ENCODE results near the gene RMDN3. TPM values are rescaled to one million over a fixed set of nuclear protein-coding genes. Genes with fewer than 3 reads are reported as not detected.

The RMDN3 gene
- total and polyA plus RNA-seq, 2 of the 13 experiments (the other 11 are each of a cell fraction or from before 2014, with no cell fraction given): 16.8 to 19.5 TPM

DNA sequence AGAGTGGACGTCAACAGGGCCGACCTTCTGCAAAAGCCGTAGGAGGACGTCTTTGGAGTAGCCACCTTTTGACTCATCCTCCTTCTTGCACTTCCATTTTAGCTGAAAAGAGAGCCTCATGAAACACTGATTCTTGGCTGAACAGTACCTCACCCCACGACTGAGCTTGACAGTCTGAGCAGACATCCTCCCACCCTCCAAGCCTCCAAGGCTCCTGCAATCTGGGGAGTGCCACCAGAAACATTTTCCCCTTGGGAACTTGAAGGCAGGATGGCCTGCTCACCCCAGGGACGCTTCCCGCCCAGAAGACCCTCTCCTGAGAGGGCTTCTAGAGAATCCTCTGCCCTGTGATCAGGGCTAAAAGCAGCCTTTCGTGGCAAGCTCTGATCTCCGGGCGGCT, 20.0 kb upstream of the RMDN3 start (continued):
- TF ChIP-seq, protein P1, sequence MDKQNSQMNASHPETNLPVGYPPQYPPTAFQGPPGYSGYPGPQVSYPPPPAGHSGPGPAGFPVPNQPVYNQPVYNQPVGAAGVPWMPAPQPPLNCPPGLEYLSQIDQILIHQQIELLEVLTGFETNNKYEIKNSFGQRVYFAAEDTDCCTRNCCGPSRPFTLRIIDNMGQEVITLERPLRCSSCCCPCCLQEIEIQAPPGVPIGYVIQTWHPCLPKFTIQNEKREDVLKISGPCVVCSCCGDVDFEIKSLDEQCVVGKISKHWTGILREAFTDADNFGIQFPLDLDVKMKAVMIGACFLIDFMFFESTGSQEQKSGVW (CRISPR knock-in tag; IDR thresholded peaks at IDR 0.05; ENCODE audit: borderline replicate concordance): no peak
- no peak for TF ChIP-seq MIXL1 (CRISPR knock-in tag; IDR thresholded peaks at IDR 0.05)
- no peak for TF ChIP-seq ZMYM3 (CRISPR knock-in tag; IDR thresholded peaks at IDR 0.05)
- TF ChIP-seq ZNF329 (CRISPR knock-in tag; IDR thresholded peaks at IDR 0.05; ENCODE audit: low read depth): no peak

DNA sequence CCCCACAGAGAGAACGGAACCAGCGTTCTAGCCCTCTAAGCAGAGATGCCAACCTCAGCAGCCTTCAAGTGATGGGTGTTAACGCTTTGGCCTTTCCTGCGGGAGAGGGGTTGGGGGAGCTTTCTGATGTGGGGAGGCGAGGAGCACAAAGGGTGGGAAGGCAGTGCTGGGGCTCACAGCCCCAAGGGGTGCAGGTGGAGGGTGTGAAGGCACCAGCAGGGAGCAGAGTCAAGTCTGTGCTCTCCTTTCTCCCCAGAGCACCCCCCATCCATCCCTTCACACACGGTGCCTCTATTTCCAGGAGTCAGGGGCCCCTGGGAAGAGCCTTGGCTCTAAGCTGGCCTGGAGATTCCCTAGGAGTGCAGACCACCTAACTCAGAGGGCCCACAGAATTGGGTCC, 18.8 kb upstream of the RMDN3 start:
- H2AFZ ChIP-seq (ENCODE audit: low read length): no peak overlapping the region
- no peaks in the 10 kb centered on the region for H3K4me1 ChIP-seq (ENCODE audit: insufficient read depth, low read length)

DNA sequence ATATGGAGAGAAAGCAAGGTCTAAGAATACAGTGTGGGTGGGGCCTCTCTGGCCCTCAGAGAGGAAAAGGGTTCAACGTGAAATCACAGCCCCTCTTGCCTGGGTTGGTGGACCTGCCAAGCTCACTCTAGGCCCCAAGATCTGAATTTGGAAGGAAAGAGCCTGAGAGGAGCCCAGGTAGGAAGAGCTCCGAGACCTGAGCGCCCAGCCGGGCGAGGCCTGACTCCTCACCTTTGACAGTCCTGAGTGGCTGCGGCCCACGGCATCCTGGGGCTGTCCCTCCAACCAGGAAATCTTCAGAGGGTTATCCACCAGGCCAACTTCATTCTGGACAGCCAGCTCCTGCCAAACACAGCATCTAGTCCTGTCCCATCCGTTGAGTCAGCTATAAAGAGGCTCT, 18.4 kb upstream of the RMDN3 start:
- no peaks in the 10 kb centered on the region for H3K27me3 ChIP-seq (ENCODE audit: control insufficient read depth in 1 of 2, insufficient read depth in 2 of 2, low read length in 2 of 2)
- intact Hi-C loops (cut with micrococcal nuclease; ENCODE audit: unreplicated experiment) (no loop called here), in situ Hi-C loops (cut with HindIII; ENCODE audit: extremely low pct_ligation_motif_present, low pct_unique_long_range_greater_than_20kb) (no loop called here)
- ATAC-seq: no peak
- FAIRE-seq: no peak
- no peak overlapping the region for H3K27ac ChIP-seq (ENCODE audit: extremely low read length, insufficient read depth, low read length)
- H3K36me3 ChIP-seq (replicated peaks in 1 of 2; ENCODE audit: control insufficient read depth in 1 of 2, insufficient read depth in 2 of 2, low read length in 2 of 2): peaks cover 28 to 51% of the 10 kb centered on the region in 2 experiments; a peak in 4 of 5 replicates
- H3K4me1 ChIP-seq (ENCODE audit: insufficient read depth, low read length): no peaks in the 10 kb centered on the region
- no peaks in the 10 kb centered on the region for H3K79me2 ChIP-seq (ENCODE audit: insufficient read depth, low read length)
- H4K20me1 ChIP-seq (ENCODE audit: insufficient read depth, low read length): no peaks in the 10 kb centered on the region
- BruUV-seq (replicated peaks): no TSS peak
- CTCF ChIA-PET (ENCODE audit: low intra/inter-chr PET ratio, low total read pairs): no interaction called here
- WGBS (ENCODE audit: low lambda C conversion rate): 89% methylated on average over 2 of the region's 8 CpGs
- H3K9me3 ChIP-seq (ENCODE audit: low read length): no peaks in the 10 kb centered on the region
- POLR2A ChIA-PET: no interaction called here
- DNase-seq (ENCODE audit: low spot score): no peak
- H3K4me3 ChIP-seq (replicated peaks in 1 of 3; ENCODE audit: insufficient read depth in 1 of 3, low read depth in 2 of 3, low read length in 3 of 3): no peak overlapping the region
- H3K4me2 ChIP-seq (ENCODE audit: low read depth, low read length): no peak overlapping the region
- H2AFZ ChIP-seq (ENCODE audit: low read length): no peak overlapping the region
- H3K9ac ChIP-seq (ENCODE audit: insufficient read depth, low read depth, low read length): no peak overlapping the region
- TF ChIP-seq ARNTL (CRISPR knock-in tag; IDR thresholded peaks at IDR 0.05): no peak
- no peak for TF ChIP-seq PLRG1 (conservative IDR thresholded peaks at IDR 0.05)
- no peak for TF ChIP-seq SMC3 (IDR thresholded peaks at IDR 0.05; ENCODE audit: low read length)
- TF ChIP-seq ZNF501 (CRISPR knock-in tag; IDR thresholded peaks at IDR 0.05): no peak
- no peak for TF ChIP-seq PAWR (CRISPR knock-in tag; IDR thresholded peaks at IDR 0.05; ENCODE audit: borderline replicate concordance)
- TF ChIP-seq RBM22 (optimal IDR thresholded peaks at IDR 0.05; ENCODE audit: low read length): no peak
- TF ChIP-seq MZF1 (CRISPR knock-in tag; IDR thresholded peaks at IDR 0.05; ENCODE audit: borderline replicate concordance): no peak
- TF ChIP-seq RXRB (CRISPR knock-in tag; IDR thresholded peaks at IDR 0.05; ENCODE audit: borderline replicate concordance): no peak
- no peak for TF ChIP-seq FOXM1 (CRISPR knock-in tag; IDR thresholded peaks at IDR 0.05)
- no peak for TF ChIP-seq ZNF263 (CRISPR knock-in tag; IDR thresholded peaks at IDR 0.05)
- TF ChIP-seq RAD51 (IDR thresholded peaks at IDR 0.05; ENCODE audit: borderline replicate concordance): no peak
- TF ChIP-seq DPF2 (CRISPR knock-in tag; IDR thresholded peaks at IDR 0.05; ENCODE audit: borderline replicate concordance, low read depth): no peak
- TF ChIP-seq, protein P2, sequence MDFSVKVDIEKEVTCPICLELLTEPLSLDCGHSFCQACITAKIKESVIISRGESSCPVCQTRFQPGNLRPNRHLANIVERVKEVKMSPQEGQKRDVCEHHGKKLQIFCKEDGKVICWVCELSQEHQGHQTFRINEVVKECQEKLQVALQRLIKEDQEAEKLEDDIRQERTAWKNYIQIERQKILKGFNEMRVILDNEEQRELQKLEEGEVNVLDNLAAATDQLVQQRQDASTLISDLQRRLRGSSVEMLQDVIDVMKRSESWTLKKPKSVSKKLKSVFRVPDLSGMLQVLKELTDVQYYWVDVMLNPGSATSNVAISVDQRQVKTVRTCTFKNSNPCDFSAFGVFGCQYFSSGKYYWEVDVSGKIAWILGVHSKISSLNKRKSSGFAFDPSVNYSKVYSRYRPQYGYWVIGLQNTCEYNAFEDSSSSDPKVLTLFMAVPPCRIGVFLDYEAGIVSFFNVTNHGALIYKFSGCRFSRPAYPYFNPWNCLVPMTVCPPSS (IDR thresholded peaks at IDR 0.05): no peak

More for the DNA sequence above, 18.8 kb upstream of the RMDN3 start:
- Histone ChIP-seq H4K20me1 (ENCODE audit: insufficient read depth, low read length) (no peaks in the 10 kb centered on the region), H3K9me3 (ENCODE audit: low read length) (no peaks in the 10 kb centered on the region), H3K36me3 (replicated peaks in 1 of 2; ENCODE audit: control insufficient read depth in 1 of 2, insufficient read depth in 2 of 2, low read length in 2 of 2) (peaks cover 29 to 55% of the 10 kb centered on the region in 2 experiments; a peak in 4 of 5 replicates), H3K27ac (ENCODE audit: extremely low read length, insufficient read depth, low read length) (no peak overlapping the region), H3K4me3 (replicated peaks in 1 of 3; ENCODE audit: insufficient read depth in 1 of 3, low read depth in 2 of 3, low read length in 3 of 3) (no peak overlapping the region), H3K27me3 (ENCODE audit: control insufficient read depth in 1 of 2, insufficient read depth in 2 of 2, low read length in 2 of 2) (no peaks in the 10 kb centered on the region), H3K79me2 (ENCODE audit: insufficient read depth, low read length) (no peaks in the 10 kb centered on the region), H3K4me2 (ENCODE audit: low read depth, low read length) (no peak overlapping the region), H3K9ac (ENCODE audit: insufficient read depth, low read depth, low read length) (no peak overlapping the region)
- ChIA-PET POLR2A (no interaction called here), CTCF (ENCODE audit: low intra/inter-chr PET ratio, low total read pairs) (no interaction called here)
- ATAC-seq (no peak), FAIRE-seq (no peak), DNase-seq (ENCODE audit: low spot score) (no peak)
- TF ChIP-seq ZNF7 (CRISPR knock-in tag; IDR thresholded peaks at IDR 0.05) (no peak), ZMYM2 (CRISPR knock-in tag; IDR thresholded peaks at IDR 0.05) (no peak), ZSCAN9 (CRISPR knock-in tag; IDR thresholded peaks at IDR 0.05; ENCODE audit: borderline replicate concordance) (no peak), NR2C2 (CRISPR knock-in tag; IDR thresholded peaks at IDR 0.05; ENCODE audit: borderline replicate concordance) (no peak), ZNF572 (CRISPR knock-in tag; IDR thresholded peaks at IDR 0.05) (no peak)
- in situ Hi-C loops (cut with HindIII; ENCODE audit: extremely low pct_ligation_motif_present, low pct_unique_long_range_greater_than_20kb): no loop called here
- 100% methylated on average over 5 of the region's 6 CpGs for WGBS (ENCODE audit: low lambda C conversion rate)
- intact Hi-C loops (cut with micrococcal nuclease; ENCODE audit: unreplicated experiment): no loop called here
- BruUV-seq (replicated peaks): no TSS peak

Measured in HepG2 (cell line).